GM12878 (cell line): Measurements from ENCODE around the gene KRT32. TPM values are rescaled to one million over a fixed set of nuclear protein-coding genes. Genes with fewer than 3 reads are reported as not detected.

Source experiments
- ATAC-seq: fragments of 200-7000 bp; cut with Tn5 transposase; 3 replicates; pipeline ENCODE4 v1.9.1; 2020; ENCODE audit warnings: mild to moderate bottlenecking, moderate library complexity
- BruUV-seq: library from RNA; stranded (reverse); fragments of 400-500 nt; replicated peaks from 2 replicates; lab custom pipeline; 2021; lab: Mats Ljungman, UMichigan
- CTCF ChIA-PET: fragments of 300-600 bp; sonication (Branson Sonifier 250); formaldehyde crosslinking; extraction: SDS; loops from one replicate; lab custom pipeline; 2021; ENCODE audit warnings: inconsistent platforms; lab: Yijun Ruan, JAX
- POLR2A ChIA-PET: fragments of 350-600 bp; formaldehyde crosslinking; extraction: SDS; loops from one replicate; lab custom pipeline; 2021; ENCODE audit warnings: inconsistent platforms; lab: Charles Lee
- RAD21 ChIA-PET: fragments of 300-600 bp; sonication (Branson Sonifier 250); formaldehyde crosslinking; loops from one replicate; lab custom pipeline; 2023; ENCODE audit warnings: antibody characterized with exemption; ENCODE audit not compliant: unreplicated experiment; lab: Charles Lee
- SMC1A ChIA-PET: fragments of 300-600 bp; sonication (Branson Sonifier 250); formaldehyde crosslinking; loops from one replicate; lab custom pipeline; 2023; ENCODE audit not compliant: unreplicated experiment, uncharacterized antibody; lab: Charles Lee
- DNase-seq: peaks from one replicate; pipeline ENCODE4 v3.0.0-alpha.2; 2011; ENCODE audit warnings: low read depth, low spot score
- FAIRE-seq: peaks from 3 replicates; lab custom pipeline; 2011; peaks lifted over from hg19 to GRCh38; lab: Jason Lieb, UNC
- H2AFZ ChIP-seq: 2 replicates; pipeline ENCODE4 v1.6.0; 2011; ENCODE audit warnings: low read depth, low read length, control low read depth; ENCODE audit not compliant: control insufficient read depth
- H3K27ac ChIP-seq: 2 replicates; pipeline ENCODE4 v1.5.1; 2011; ENCODE audit warnings: control low read depth; ENCODE audit not compliant: control insufficient read depth, insufficient read depth
- H3K27me3 ChIP-seq, 2 experiments: replicated peaks in 1 of 2; 2 replicates each; pipeline versions ENCODE4 v1.6.0 to v1.6.1; 2011; ENCODE audit warnings: low read length in 1 of 2; ENCODE audit not compliant: control insufficient read depth in 2 of 2, insufficient read depth in 2 of 2
- H3K36me3 ChIP-seq, 2 experiments: 2 replicates each; pipeline ENCODE4 v1.5.1; 2011; ENCODE audit warnings: low read length in 1 of 2; ENCODE audit not compliant: control insufficient read depth in 2 of 2, insufficient read depth in 2 of 2
- H3K4me1 ChIP-seq: 2 replicates; pipeline ENCODE4 v1.6.1; 2011; ENCODE audit warnings: mild to moderate bottlenecking, low read length, moderate library complexity, mixed read lengths; ENCODE audit not compliant: control insufficient read depth, insufficient read depth
- H3K4me2 ChIP-seq: 2 replicates; pipeline ENCODE4 v1.6.0; 2011; ENCODE audit warnings: control low read depth; ENCODE audit not compliant: control insufficient read depth, insufficient read depth
- H3K4me3 ChIP-seq: fragments of 200-600 bp; sonication (generic); 2 replicates; pipeline ENCODE4 v1.5.1; 2016
- H3K79me2 ChIP-seq: 2 replicates; pipeline ENCODE4 v1.6.0; 2011; ENCODE audit warnings: low read length; ENCODE audit not compliant: control insufficient read depth, insufficient read depth
- H3K9ac ChIP-seq: 2 replicates; pipeline ENCODE4 v1.8.0; 2011; ENCODE audit warnings: low read length, control low read depth, mixed read lengths; ENCODE audit not compliant: control insufficient read depth, insufficient read depth
- H3K9me3 ChIP-seq: replicated peaks from 3 replicates; pipeline ENCODE4 v1.5.1; 2011; ENCODE audit warnings: mild to moderate bottlenecking, low read length; ENCODE audit not compliant: control insufficient read depth, insufficient read depth
- H4K20me1 ChIP-seq: 2 replicates; pipeline ENCODE4 v1.6.0; 2011; ENCODE audit not compliant: control insufficient read depth, insufficient read depth
- BHLHE40 ChIP-seq, 2 experiments: fragments of 450-650 bp in 1 of 2; IDR thresholded peaks; 2 replicates each; pipeline ENCODE4 v1.6.1; 2011 to 2017; ENCODE audit warnings: low read depth in 2 of 2, borderline replicate concordance in 1 of 2, improper control_type of control experiment in 1 of 2, low read length in 1 of 2, mild to moderate bottlenecking in 1 of 2
- DPF2 ChIP-seq: fragments of 450-650 bp; IDR thresholded peaks from 2 replicates; pipeline ENCODE4 v1.6.1; 2017; ENCODE audit warnings: mild to moderate bottlenecking
- E4F1 ChIP-seq: fragments of 450-650 bp; IDR thresholded peaks from 2 replicates; pipeline ENCODE4 v1.6.1; 2018; ENCODE audit warnings: borderline replicate concordance, mild to moderate bottlenecking; ENCODE audit not compliant: partially characterized antibody
- FOS ChIP-seq: IDR thresholded peaks from 3 replicates; pipeline ENCODE4 v1.6.1; 2011; ENCODE audit warnings: borderline replicate concordance; ENCODE audit not compliant: insufficient read length; ENCODE audit errors: extremely low read depth
- TCF7 ChIP-seq: IDR thresholded peaks from 2 replicates; pipeline ENCODE4 v1.6.1; 2014; ENCODE audit warnings: antibody characterized with exemption, borderline replicate concordance
- ZBTB40 ChIP-seq: fragments of 450-650 bp; IDR thresholded peaks from 2 replicates; pipeline ENCODE4 v1.6.1; 2016; ENCODE audit warnings: mild to moderate bottlenecking, moderate library complexity, borderline replicate concordance
- WGBS: methylation state at CpG from one replicate; pipeline ENCODE4 v1.1.6; 2016; ENCODE audit warnings: low lambda C conversion rate; ENCODE audit not compliant: insufficient replicate concordance, insufficient coverage; ENCODE audit errors: missing lambda C conversion rate; 5-methylcytosine and 5-hydroxymethylcytosine counted together
- in situ Hi-C: fragments of 300-500 bp; cut with MboI; formaldehyde crosslinking; loops from 9 replicates; pipeline ENCODE4 v1.14.3; 2018; ENCODE audit warnings: mixed read lengths
- intact Hi-C: fragments of 100-400 bp; cut with micrococcal nuclease; formaldehyde crosslinking; loops from one replicate; pipeline ENCODE4 v1.14.2; 2022; ENCODE audit not compliant: unreplicated experiment
- polyA plus RNA-seq, 11 experiments: library from polyadenylated mRNA; depleted of rRNA in 4 of 11; unstranded in 6 of 11; stranded (reverse) in 5 of 11; fragments of >200 nt; fragmentation: Nextera tagmentation in 4 of 11; fragmentation: Illumina TruSeq in 1 of 11; extraction: Ambion mirVana in 4 of 11; extraction: Trizol in 1 of 11; gene quantifications; 1 replicate in 1 of 11; 2 replicates in 10 of 11; pipeline versions ENCODE4 v1.2.1 to v1.2.3, GENCODE V29; 2011 to 2016; ENCODE audit warnings: inconsistent platforms in 2 of 11, missing spikeins in 2 of 11, low read depth in 1 of 11
- total RNA-seq, 4 experiments: library from RNA; depleted of rRNA in 3 of 4; stranded (reverse); fragments of >200 nt in 3 of 4; fragmentation: Illumina TruSeq in 1 of 4; extraction: Trizol in 1 of 4; gene quantifications; 2 replicates each; pipeline versions ENCODE4 v1.2.1 to v1.2.3, GENCODE V29; 2013 to 2021

KRT32 gene
- total and polyA plus RNA-seq, 10 of the 15 experiments (the other 5 are each of a cell fraction or from before 2014, with no cell fraction given) = not detected

- intact Hi-C loops = no loop called here
Measured at GRCh38 chr17:41484920-41485904, 18.0 kb upstream of the KRT32 start.

More at GRCh38 chr17:41484920-41485904, 18.0 kb upstream of the KRT32 start:
- ATAC-seq = no peak
- no peak overlapping the region for H3K27ac ChIP-seq
- FAIRE-seq = no peak
- in situ Hi-C loops = no loop called here
- ChIA-PET POLR2A (no interaction called here), RAD21 (no interaction called here), CTCF (interaction anchor here (1.0 to 2.3 kb wide), 6 partner anchors 164 to 527 kb away, joined by 3 to 8 read pairs (median 5); no protein-coding TSS in a partner anchor), SMC1A (no interaction called here)
- no peaks in the 10 kb centered on the region for H3K9me3 ChIP-seq
- no peaks in the 10 kb centered on the region for H3K79me2 ChIP-seq
- no peak overlapping the region for H3K4me2 ChIP-seq
- no peak overlapping the region for H3K4me3 ChIP-seq
- WGBS = 0% methylated on average over 8 of the region's 8 CpGs
- no TSS peak for BruUV-seq
- DNase-seq = no peak
- TF ChIP-seq E4F1 (no peak), ZBTB40 (no peak), TCF7 (no peak), DPF2 (no peak), BHLHE40 (IDR thresholded peaks at IDR 0.05; ENCODE audit: borderline replicate concordance in 1 of 2, low read depth in 2 of 2, low read length in 1 of 2) (no peak), FOS (no peak)
- H3K36me3 ChIP-seq = no peaks in the 10 kb centered on the region
- no peak overlapping the region for H2AFZ ChIP-seq
- H3K9ac ChIP-seq = no peak overlapping the region
- H4K20me1 ChIP-seq = no peaks in the 10 kb centered on the region
- peaks cover 0 to 3% of the 10 kb centered on the region in 2 experiments; a peak in 2 of 4 replicates for H3K27me3 ChIP-seq
- no peaks in the 10 kb centered on the region; the same call in 1 of the 2 replicates for H3K4me1 ChIP-seq
